KMS-11 (cell line): ENCODE results near the gene GTF3C4.

Experiments
- H2AFZ ChIP-seq: fragments of 200-600 bp; sonication (generic); 2 replicates; pipeline ENCODE4 v1.6.1; 2016; ENCODE audit warnings: antibody characterized with exemption, mixed run types, low read depth
- H3K27ac ChIP-seq: fragments of 200-600 bp; sonication (generic); 2 replicates; pipeline ENCODE4 v1.6.1; 2016; ENCODE audit warnings: mild to moderate bottlenecking, mixed run types
- H3K27me3 ChIP-seq: fragments of 200-600 bp; sonication (generic); 2 replicates; pipeline ENCODE4 v1.6.1; 2017; ENCODE audit warnings: mild to moderate bottlenecking, low read depth, mixed run types, moderate library complexity; ENCODE audit not compliant: insufficient read depth
- H3K36me3 ChIP-seq: fragments of 200-600 bp; sonication (generic); 2 replicates; pipeline ENCODE4 v1.6.1; 2017; ENCODE audit warnings: mild to moderate bottlenecking, mixed run types; ENCODE audit not compliant: insufficient read depth
- H3K4me1 ChIP-seq: fragments of 200-600 bp; sonication (generic); 2 replicates; pipeline ENCODE4 v1.6.1; 2016; ENCODE audit warnings: mild to moderate bottlenecking, low read depth, mixed run types; ENCODE audit not compliant: poor library complexity, severe bottlenecking
- H3K4me2 ChIP-seq: fragments of 200-600 bp; sonication (generic); 2 replicates; pipeline ENCODE4 v1.7.0; 2016; ENCODE audit warnings: mild to moderate bottlenecking, mixed run types
- H3K4me3 ChIP-seq: fragments of 200-600 bp; sonication (generic); IDR thresholded peaks from 2 replicates; pipeline ENCODE4 v1.6.1; 2017; ENCODE audit warnings: low read depth, low read length, mixed read lengths; ENCODE audit not compliant: insufficient read depth
- H3K79me2 ChIP-seq: fragments of 200-600 bp; sonication (generic); 2 replicates; pipeline ENCODE4 v1.6.1; 2016; ENCODE audit warnings: low read depth, mixed run types; ENCODE audit not compliant: insufficient read depth
- H3K9ac ChIP-seq: fragments of 200-600 bp; sonication (generic); 2 replicates; pipeline ENCODE4 v1.6.1; 2016; ENCODE audit warnings: mild to moderate bottlenecking, mixed run types
- H4K20me1 ChIP-seq: fragments of 200-600 bp; sonication (generic); 2 replicates; pipeline ENCODE4 v1.6.1; 2016; ENCODE audit warnings: mild to moderate bottlenecking, mixed run types; ENCODE audit not compliant: insufficient read depth
- CTCF ChIP-seq: fragments of 200-600 bp; sonication (generic); conservative IDR thresholded peaks from 2 replicates; pipeline ENCODE4 v1.6.1; 2017; ENCODE audit warnings: low read depth, mild to moderate bottlenecking, antibody characterized with exemption, low read length, moderate library complexity, mixed read lengths

GTF3C4 gene

GRCh38 chr9:132627594-132627993 lies 42.7 kb upstream of the GTF3C4 start:
- Histone ChIP-seq H3K27me3 (no peaks in the 10 kb centered on the region), H3K9ac (no peak overlapping the region), H3K4me3 (no peak overlapping the region), H3K4me1 (no peaks in the 10 kb centered on the region), H3K79me2 (no peaks in the 10 kb centered on the region), H2AFZ (no peak overlapping the region), H4K20me1 (no peaks in the 10 kb centered on the region), H3K36me3 (no peaks in the 10 kb centered on the region; the same call in 1 of the 2 replicates), H3K27ac (no peak overlapping the region), H3K4me2 (no peak overlapping the region)
- no peak for TF ChIP-seq CTCF

- H3K9ac ChIP-seq, result no peak overlapping the region
- no peak for TF ChIP-seq CTCF
- no peak overlapping the region for H2AFZ ChIP-seq
- H4K20me1 ChIP-seq, result no peaks in the 10 kb centered on the region
- no peaks in the 10 kb centered on the region; the same call in 1 of the 2 replicates for H3K36me3 ChIP-seq
- H3K27ac ChIP-seq, result no peak overlapping the region
- no peaks in the 10 kb centered on the region for H3K4me1 ChIP-seq
- H3K4me2 ChIP-seq, result no peak overlapping the region
- H3K79me2 ChIP-seq, result no peaks in the 10 kb centered on the region
- H3K27me3 ChIP-seq, result no peaks in the 10 kb centered on the region
- no peak overlapping the region for H3K4me3 ChIP-seq
These were observed 41.5 kb upstream of the GTF3C4 start for GRCh38 chr9:132628746-132629145.

- Histone ChIP-seq H3K27ac (no peak overlapping the region), H3K36me3 (no peaks in the 10 kb centered on the region; the same call in 1 of the 2 replicates), H3K4me3 (no peak overlapping the region), H3K4me2 (no peak overlapping the region), H3K79me2 (no peaks in the 10 kb centered on the region), H2AFZ (no peak overlapping the region), H3K9ac (no peak overlapping the region), H4K20me1 (no peaks in the 10 kb centered on the region), H3K27me3 (no peaks in the 10 kb centered on the region), H3K4me1 (no peaks in the 10 kb centered on the region)
- TF ChIP-seq CTCF, result no peak
These were observed 40.1 kb upstream of the GTF3C4 start for GRCh38 chr9:132630116-132630515.

- Histone ChIP-seq H3K4me2 (no peak overlapping the region), H3K27ac (no peak overlapping the region), H3K79me2 (no peaks in the 10 kb centered on the region), H3K9ac (no peak overlapping the region), H3K36me3 (no peaks in the 10 kb centered on the region; the same call in 1 of the 2 replicates), H3K4me1 (no peaks in the 10 kb centered on the region), H3K4me3 (no peak overlapping the region), H4K20me1 (no peaks in the 10 kb centered on the region), H3K27me3 (no peaks in the 10 kb centered on the region), H2AFZ (no peak overlapping the region)
- TF ChIP-seq CTCF, result no peak
These were observed 39.5 kb upstream of the GTF3C4 start for GRCh38 chr9:132630811-132631210.
